SH-SY5Y (cell line): ENCODE data around the gene ONECUT2.

Source experiments
- GATA2 ChIP-seq: IDR thresholded peaks from 2 replicates; pipeline ENCODE4 v1.6.1; 2011; ENCODE audit warnings: mild to moderate bottlenecking, low read depth, low read length
- GATA3 ChIP-seq: IDR thresholded peaks from 2 replicates; pipeline ENCODE4 v1.6.1; 2011; ENCODE audit warnings: low read depth, mild to moderate bottlenecking, low read length, moderate library complexity

ONECUT2 gene

GRCh38 chr18:57466307-57466706 is 31.1 kb downstream of the ONECUT2 start:
- TF ChIP-seq GATA3 (no peak), GATA2 (no peak)

- TF ChIP-seq GATA3 = no peak
- no peak for TF ChIP-seq GATA2
Measured at GRCh38 chr18:57466745-57467409, 31.7 kb downstream of the ONECUT2 start.

- TF ChIP-seq GATA3 = no peak
- TF ChIP-seq GATA2 = no peak
Measured at GRCh38 chr18:57469884-57470283, 34.7 kb downstream of the ONECUT2 start.

- TF ChIP-seq GATA2 = no peak
Measured at GRCh38 chr18:57475408-57475807, 40.2 kb downstream of the ONECUT2 start.

- TF ChIP-seq GATA2 = no peak
- TF ChIP-seq GATA3 = no peak
Measured at GRCh38 chr18:57475903-57476302, 40.7 kb downstream of the ONECUT2 start.

GRCh38 chr18:57480733-57481132 is 45.6 kb downstream of the ONECUT2 start:
- TF ChIP-seq GATA2 (no peak), GATA3 (no peak)

- TF ChIP-seq GATA2 (no peak), GATA3 (no peak)
Measured at GRCh38 chr18:57497372-57498294, 62.5 kb downstream of the ONECUT2 start.

- TF ChIP-seq GATA3 (no peak), GATA2 (no peak)
Measured at GRCh38 chr18:57498682-57499256, 63.6 kb downstream of the ONECUT2 start.

- TF ChIP-seq GATA3 = no peak
- no peak for TF ChIP-seq GATA2
Measured at GRCh38 chr18:57502624-57503023, 67.5 kb downstream of the ONECUT2 start.

GRCh38 chr18:57505231-57505630 is 70.1 kb downstream of the ONECUT2 start:
- TF ChIP-seq GATA2 = no peak
- no peak for TF ChIP-seq GATA3

GRCh38 chr18:57516056-57516455 is 80.9 kb downstream of the ONECUT2 start:
- TF ChIP-seq GATA3 (no peak), GATA2 (no peak)

GRCh38 chr18:57518533-57518932 is 83.4 kb downstream of the ONECUT2 start:
- TF ChIP-seq GATA2 (no peak), GATA3 (no peak)

GRCh38 chr18:57519668-57520424 is 84.7 kb downstream of the ONECUT2 start:
- no peak for TF ChIP-seq GATA2
- TF ChIP-seq GATA3 = no peak

- no peak for TF ChIP-seq GATA2
- TF ChIP-seq GATA3 = no peak
Measured at GRCh38 chr18:57523171-57523956, 88.2 kb downstream of the ONECUT2 start.
